Hindlimb muscle (tissue), 1 donor: ENCODE data around the gene CCDC89. TPM values are rescaled to one million over a fixed set of nuclear protein-coding genes. Genes with fewer than 3 reads are reported as not detected.
"Not testable (repeated sequence)": the region's sequence is repeated elsewhere in the genome, so short reads cannot be mapped to it uniquely, and the experiment has no call there.

Experiments used
- DNase-seq: peaks from one replicate; pipeline ENCODE4 v3.0.0-alpha.2; 2013
- polyA plus RNA-seq: library from polyadenylated mRNA; unstranded; fragments of 120-200 nt; gene quantifications from one replicate; pipeline ENCODE4 v1.2.1, GENCODE V29; 2013; ENCODE audit not compliant: insufficient read length

CCDC89 gene
- polyA plus RNA-seq, 1 donor: 1.9 TPM

- peak; percentile 54 for DNase-seq
Measured at GRCh38 chr11:85685125-85685819, 723 bp downstream of the CCDC89 start.

- DNase-seq: peak; percentile 79
Measured at GRCh38 chr11:85682330-85683305, 3.4 kb downstream of the CCDC89 start.

GRCh38 chr11:85680897-85681296, 5.1 kb downstream of the CCDC89 start:
- no peak for DNase-seq

GRCh38 chr11:85679576-85679975, 6.4 kb downstream of the CCDC89 start:
- no peak for DNase-seq

- DNase-seq: no peak
Measured at GRCh38 chr11:85673393-85673792, 12.6 kb downstream of the CCDC89 start.

- no peak for DNase-seq
Measured at GRCh38 chr11:85672105-85672902, 13.7 kb downstream of the CCDC89 start.

- not testable (repeated sequence) for DNase-seq
Measured at GRCh38 chr11:85670949-85671663, 14.9 kb downstream of the CCDC89 start.

GRCh38 chr11:85668157-85668556, 17.8 kb downstream of the CCDC89 start:
- no peak for DNase-seq

- no peak for DNase-seq
Measured at GRCh38 chr11:85666687-85667086, 19.3 kb downstream of the CCDC89 start.

- DNase-seq: no peak
Measured at GRCh38 chr11:85665733-85666132, 20.3 kb downstream of the CCDC89 start.

GRCh38 chr11:85664615-85665481, 21.1 kb downstream of the CCDC89 start, which contains the start of gene CREBZF:
Gene CREBZF, minus strand, starts transcription at chr11:85665129. Its CDS starts 254 bp downstream, at chr11:85664875.
- peak; percentile 97 for DNase-seq

- DNase-seq: peak; percentile 77
Measured at GRCh38 chr11:85663753-85664614, 22.0 kb downstream of the CCDC89 start.

GRCh38 chr11:85663080-85663752, 22.8 kb downstream of the CCDC89 start:
- DNase-seq: no peak

- DNase-seq: no peak
Measured at GRCh38 chr11:85661972-85662664, 23.9 kb downstream of the CCDC89 start.

GRCh38 chr11:85658180-85658579, 27.8 kb downstream of the CCDC89 start:
- DNase-seq: no peak

GRCh38 chr11:85656777-85657176, 29.2 kb downstream of the CCDC89 start:
- DNase-seq: no peak

GRCh38 chr11:85654343-85654742, 31.7 kb downstream of the CCDC89 start:
- not testable (repeated sequence) for DNase-seq

- DNase-seq: no peak
Measured at GRCh38 chr11:85652786-85653447, 33.1 kb downstream of the CCDC89 start.
